ENCODE measurements around the gene FOSB.

FOSB gene

DNA sequence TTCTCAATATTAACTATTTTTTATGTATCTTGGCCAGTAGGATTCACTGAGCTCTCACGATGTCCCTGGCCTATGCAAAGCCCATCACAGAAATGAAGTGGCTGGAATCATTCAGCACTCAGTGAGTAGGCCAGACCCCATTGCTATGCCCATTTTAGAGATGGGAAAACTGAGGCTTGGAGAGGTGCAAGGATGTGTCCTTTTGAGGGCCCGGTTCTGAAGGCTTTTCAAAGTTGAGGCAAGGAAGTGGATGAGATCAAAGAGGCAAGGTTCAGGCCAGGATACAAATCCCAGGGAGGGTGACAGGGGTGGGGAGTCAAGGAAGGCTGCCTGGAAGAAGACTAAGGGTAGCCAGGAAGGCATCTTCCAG is 25.4 kb upstream of the FOSB start:
- DNase-seq (ENCODE audit: low read depth in 4 of 4, low spot score in 1 of 4) = no peak

DNA sequence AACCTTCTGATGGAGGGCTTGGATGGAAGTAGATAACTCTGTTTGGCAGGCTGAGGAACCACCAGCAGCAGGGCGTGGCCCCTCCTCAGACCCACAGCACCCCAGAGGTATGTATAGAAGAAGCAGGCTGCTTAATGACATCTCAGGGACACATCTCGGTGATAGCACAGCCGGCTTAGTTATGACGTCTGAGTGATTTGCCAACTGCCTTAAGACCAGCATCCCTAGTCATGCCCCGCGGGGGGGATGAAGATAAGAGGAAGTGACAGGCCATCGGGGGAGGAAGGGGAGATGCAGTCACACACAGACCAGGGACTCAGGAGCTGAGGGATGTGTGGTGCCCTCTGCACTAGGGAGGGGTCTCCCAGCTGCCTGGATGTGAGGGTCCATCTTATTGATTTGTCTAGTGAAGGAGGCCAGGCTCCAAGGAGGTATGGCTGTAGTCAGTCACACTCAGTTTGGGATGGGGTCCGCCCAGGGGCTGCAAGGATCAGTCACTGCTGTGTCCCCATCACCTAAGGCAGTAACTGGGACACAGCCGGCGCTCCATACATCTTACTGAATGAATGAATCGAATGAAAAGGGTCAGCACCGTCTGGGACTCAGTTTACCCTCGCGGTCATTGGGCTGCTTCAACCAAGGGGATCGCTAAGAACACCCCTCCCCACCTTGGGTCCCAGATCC is 24.9 kb upstream of the FOSB start:
- no peak for DNase-seq (ENCODE audit: low read depth in 4 of 4, low spot score in 1 of 4)

DNA sequence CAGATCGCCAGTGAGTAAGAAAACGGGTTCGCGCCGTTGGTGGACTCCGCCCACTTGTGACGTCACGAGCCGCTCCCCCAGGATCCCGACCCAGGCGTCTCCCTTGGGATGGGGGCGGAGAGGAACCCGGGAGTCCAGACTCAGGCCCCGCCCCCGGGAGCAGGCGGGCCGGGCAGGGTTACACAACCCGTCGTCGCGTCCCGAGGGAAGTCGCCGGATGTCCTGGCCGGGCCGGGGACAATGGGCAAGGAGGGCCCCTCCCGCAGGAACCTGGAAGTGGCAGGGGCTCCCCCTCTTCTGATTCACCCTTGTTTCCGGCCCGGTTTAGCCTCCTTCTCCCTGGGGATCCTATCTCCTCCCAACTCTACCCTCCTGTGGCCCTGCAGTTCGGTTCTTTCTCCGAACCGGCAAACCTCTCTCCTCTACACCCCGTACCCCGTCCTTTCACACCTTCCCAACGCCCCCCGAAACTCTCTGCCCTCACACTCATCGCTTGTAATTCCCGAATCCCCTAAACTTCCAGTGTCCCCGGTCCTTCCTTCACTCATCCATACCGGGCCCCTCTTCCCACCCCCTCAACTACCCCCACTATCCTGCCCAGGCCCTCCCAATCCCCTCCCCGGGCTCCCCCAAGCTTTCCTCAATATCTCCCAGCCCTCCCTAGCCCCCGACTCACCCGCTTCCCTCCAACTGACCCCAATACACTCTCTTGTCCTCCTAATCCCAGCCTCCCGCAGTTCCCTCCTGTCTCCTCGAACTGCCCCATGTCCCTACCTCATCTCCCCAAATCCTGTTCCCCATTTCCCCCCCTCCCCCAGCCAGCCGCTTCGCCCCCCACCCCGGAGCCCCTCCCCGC is 24.1 kb upstream of the FOSB start:
- DNase-seq (ENCODE audit: low read depth in 4 of 4, low spot score in 1 of 4) = peak in 1 of 4 experiments; percentile 57

DNA sequence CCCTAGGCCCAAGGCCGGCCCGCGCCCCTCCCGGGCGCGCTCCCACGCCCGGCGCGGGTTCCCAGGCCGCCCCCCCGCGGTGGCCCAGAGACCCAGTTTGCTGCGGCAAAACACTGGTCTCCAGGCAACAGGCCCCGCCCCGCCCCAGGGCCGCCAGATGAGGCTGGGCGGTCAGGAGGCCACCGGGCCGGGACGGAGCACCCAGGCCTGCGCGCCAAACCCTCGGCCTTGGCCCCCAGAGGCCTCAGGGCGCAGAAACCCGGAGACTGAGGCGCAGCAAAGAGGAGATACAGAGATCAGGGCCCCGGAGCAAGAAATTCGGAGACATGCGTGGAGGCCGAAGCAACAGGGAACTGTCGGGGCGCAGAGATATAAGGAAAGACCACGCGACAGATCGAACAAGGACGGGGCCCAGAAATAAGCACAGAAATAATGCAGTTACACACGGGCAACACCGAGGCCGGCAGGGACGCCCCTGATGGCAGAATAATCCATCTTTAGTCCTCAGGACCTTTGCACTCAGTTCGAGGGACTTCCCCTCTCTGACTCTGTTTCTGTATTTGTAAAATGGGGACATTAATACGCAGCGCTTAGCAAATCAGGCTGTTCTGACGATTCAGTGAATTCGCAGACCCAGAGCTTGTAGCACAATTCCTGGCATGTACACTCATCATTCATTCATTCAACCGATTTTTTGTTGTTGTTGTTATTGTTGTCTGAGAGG is 23.3 kb upstream of the FOSB start:
- DNase-seq (ENCODE audit: low read depth in 4 of 4, low spot score in 1 of 4) = peak in 2 of 4 experiments; percentile 53 to 62

DNA sequence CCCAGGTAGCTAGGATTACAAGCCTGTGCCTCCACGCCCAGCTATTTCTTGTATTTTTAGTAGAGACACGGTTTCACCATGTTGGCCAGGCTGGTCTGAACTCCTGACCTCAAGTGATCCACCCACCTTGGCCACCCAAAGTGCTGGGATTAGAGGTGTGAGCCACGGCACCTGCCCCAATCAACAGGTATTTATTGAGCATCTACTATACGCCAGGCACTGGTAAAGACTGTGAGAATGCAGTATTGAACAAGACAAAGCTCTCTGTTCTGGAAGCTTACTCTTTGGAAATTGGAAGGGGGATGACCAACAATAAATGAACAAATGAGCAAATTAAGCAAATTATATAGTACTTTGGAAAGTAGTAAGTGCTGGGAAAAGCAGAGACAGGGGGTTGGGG is 22.7 kb upstream of the FOSB start:
- DNase-seq (ENCODE audit: low read depth in 4 of 4, low spot score in 1 of 4) = no peak

DNA sequence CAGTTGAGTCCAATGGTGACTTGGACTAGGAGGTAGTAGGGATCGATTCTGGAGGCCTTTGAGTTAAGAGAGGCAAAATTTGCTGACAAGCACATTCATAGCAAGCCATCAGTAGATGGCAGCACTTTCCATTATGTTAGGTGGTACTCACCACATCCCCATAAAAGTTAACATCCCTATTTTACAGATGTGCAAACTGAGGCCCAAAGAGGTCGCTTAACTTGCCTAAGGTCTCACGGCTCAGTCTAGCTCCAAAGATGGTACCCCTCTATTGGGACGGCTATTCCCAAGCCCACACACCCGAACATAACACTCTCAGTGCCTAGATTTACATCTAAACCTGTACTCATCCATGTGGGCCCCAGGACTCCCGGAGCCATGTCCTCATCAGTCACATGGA is 21.5 kb upstream of the FOSB start:
- DNase-seq (ENCODE audit: low read depth in 4 of 4, low spot score in 1 of 4) = no peak

DNA sequence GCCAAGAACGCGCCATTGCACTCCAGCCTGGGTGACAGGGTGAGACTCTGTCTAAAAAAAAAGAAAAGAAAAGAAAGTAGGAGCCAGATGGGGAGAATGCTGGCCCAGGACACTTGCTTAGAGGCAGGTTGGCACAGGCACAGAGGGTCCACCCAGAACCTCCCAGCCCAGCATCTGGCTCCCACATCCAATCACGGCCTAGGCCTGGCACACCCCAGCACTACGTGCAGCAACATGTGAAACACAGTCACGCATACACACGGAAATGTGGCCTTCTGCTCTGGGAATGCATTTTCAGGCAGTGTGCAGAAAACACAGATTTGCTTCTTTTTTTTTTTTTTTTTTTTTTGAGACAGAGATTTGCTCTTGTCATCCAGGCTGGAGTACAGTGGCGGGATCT is 20.9 kb upstream of the FOSB start:
- no peak for DNase-seq (ENCODE audit: low read depth in 4 of 4, low spot score in 1 of 4)

DNA sequence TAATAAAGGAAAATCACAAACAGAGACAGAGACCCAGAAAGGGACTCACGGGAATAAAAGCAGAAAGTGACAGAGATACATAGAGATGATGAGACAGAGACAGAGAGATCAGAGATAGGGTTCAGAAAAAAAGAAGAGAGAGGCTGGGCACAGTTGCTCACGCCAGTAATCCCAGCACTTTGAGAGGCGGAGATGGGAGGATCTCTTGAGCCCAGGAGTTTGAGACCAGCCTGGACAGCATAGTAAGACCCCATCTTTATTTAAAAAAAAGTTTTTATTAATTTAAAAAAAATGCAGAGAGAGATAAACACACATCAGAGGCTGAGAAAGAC is 19.4 kb upstream of the FOSB start:
- no peak for DNase-seq (ENCODE audit: low read depth in 4 of 4, low spot score in 1 of 4)

DNA sequence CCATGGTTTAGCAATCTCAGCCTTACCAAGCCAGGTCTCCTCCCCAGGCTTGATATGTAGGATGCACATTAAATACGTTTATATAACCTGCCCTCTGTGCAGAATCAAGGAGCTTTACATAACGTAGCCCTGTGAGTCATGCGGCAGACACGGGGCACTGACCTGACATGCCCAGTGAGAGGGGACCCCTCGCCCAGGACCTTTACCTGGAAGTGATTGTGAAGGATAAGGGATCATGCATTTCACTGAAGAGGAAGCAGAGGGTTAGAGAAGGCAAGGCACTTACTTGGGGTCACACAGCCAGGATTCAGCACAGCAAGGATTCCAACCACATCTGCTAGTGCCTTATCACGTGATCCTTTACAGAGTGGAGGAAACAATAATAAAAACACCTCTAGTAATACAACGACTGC is 18.9 kb upstream of the FOSB start:
- DNase-seq (ENCODE audit: low read depth in 4 of 4, low spot score in 1 of 4) = no peak

DNA sequence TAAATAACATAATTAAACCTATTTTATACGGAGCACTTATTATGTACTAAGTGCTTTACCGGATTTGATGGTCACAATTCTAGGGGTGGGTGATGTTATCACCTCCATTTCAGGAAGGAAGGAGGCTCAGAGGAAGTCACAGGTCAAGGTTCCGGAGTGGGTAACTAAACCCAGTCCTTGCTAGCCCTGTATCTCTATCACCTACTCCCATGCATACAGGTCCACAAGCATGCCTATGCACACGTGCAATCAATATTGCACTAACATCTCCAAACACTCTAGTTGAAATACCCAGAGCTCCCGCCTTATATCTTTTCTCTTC is 17.8 kb upstream of the FOSB start:
- DNase-seq (ENCODE audit: low read depth in 4 of 4, low spot score in 1 of 4) = no peak

DNA sequence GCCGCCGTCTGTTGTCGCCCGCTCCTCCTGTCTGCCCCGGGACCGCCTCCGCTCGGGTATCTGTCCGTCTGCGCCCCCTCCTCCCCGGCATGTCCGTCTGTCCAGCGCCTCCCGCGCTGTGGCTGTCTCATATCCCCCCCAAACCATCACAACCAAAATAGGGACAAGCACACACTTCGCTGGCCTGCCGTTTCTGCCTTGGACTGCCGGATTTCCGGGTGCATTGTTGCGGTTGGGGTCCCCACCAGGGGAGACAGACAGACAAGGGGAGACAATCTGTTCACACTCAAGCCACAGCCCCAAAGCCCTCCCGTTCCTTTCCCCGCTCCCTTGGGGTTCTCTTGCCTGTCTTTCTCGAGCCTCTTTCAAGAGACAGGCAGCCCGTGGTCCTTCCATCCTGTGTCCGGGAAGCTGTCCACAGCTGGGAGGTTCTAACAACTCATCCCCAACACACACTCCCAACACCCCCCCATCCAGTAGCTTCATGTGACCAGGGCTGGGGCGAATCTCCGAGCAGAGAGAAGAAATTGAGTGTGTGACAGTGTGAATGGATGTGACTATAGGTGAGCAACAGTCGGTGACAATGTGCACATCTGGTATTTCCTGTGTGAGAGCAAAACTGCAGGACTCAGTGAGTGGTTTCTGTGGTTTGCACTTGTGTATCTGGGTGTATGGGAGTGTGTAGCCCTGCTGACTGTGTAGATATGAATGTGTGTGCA is 16.5 kb upstream of the FOSB start:
- DNase-seq (ENCODE audit: low read depth in 4 of 4, low spot score in 1 of 4) = no peak

DNA sequence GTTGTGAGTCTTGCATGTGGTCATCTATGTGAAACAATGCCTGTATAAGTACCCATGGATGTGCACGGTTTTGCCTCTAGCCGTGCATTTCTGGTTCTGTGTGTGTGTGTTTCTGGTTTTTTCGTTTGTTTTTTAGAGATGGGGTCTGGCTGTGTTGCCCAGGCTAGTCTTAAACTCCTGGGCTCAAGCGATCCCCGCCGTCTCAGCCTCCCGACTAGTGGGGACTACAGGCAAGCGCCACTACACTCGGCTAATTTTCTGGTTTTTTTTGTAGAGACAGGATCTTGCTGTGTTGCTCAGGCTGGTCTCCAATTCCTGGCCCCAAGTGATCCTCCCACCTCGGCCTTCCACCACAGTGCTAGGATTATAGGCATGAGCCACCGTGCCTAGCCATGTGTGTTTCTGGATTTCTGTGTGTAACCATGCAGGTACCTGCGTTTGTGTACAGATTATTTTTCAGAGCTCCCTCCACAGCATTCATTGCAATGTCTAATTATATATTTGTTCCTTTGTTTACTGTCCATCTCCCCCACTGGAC is 15.9 kb upstream of the FOSB start:
- no peak for DNase-seq (ENCODE audit: low read depth in 4 of 4, low spot score in 1 of 4)

DNA sequence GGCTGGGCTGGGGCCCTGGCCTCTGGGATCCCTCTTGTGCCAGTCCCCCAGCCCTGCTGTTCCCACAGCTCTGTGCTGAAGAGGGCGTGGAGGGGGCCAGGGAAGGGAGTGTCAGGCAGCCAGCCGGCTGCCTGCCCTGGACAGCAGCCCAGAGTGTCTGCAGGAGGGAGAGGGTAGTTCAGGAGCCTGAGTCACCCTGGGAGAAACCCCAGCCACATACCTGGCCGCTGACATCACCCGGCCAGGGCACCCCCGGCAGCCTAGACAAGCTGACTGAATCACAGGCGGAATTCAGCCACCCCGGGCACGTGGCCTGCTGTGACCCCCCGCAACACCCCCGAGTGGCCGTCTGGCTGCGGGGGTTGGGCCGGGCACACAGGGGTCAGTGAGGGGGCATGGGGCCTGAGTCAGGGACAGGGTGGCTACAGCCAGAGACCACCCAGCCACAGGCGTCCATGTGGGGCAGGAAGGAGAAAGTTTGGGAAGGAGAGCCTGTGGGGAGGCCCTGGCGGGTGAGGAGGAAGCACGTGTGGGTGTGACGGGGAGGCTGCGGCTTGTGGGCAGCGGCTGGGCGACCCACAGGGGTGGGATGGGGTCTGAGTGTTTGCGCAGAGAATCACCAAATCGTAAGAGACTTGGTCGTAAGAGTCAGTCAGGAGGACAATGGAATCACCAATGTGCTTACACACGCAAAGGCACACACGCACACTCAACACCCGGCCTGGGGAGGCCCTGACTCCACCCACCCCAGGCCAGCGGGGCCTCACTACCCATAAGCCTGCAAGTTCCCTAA is 11.9 kb upstream of the FOSB start:
- no peak for DNase-seq (ENCODE audit: low read depth in 4 of 4, low spot score in 1 of 4)

DNA sequence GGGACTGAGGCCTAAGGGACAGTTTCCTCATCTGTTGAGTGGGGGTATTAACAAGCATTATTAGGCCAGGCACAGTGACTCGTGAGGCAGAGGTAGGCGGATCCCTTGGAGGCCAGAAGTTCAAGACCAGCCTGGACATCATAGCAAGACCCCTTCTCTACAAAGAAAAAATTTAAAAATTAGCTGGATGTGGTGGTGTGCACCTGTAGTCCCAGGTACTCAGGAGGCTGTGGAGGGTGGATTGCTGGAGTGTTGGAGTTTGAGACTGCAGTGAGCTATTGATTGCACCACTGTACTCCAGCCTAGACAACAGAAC is 11.3 kb upstream of the FOSB start:
- DNase-seq (ENCODE audit: low read depth in 4 of 4, low spot score in 1 of 4) = no peak

DNA sequence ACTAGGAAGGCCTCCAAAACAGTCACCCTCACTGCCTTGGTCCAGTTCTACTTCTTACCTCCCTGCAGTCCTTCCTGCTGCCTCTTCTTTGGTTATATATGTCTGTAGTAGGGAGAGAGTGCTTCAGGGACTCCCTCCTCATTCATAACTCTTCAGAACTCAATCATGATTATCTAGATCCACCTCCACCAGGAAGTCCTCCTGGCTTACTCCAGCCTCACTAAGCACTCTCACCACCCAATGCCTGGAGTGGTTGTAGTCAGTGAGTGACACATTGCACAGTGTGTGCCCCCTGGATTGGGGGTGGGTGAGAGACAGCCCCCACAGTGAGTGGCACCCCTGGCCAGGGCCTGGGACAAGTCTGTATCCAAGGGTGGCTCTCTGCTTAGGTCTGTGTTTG is 10.0 kb upstream of the FOSB start:
- DNase-seq (ENCODE audit: low read depth in 4 of 4, low spot score in 1 of 4) = no peak

DNA sequence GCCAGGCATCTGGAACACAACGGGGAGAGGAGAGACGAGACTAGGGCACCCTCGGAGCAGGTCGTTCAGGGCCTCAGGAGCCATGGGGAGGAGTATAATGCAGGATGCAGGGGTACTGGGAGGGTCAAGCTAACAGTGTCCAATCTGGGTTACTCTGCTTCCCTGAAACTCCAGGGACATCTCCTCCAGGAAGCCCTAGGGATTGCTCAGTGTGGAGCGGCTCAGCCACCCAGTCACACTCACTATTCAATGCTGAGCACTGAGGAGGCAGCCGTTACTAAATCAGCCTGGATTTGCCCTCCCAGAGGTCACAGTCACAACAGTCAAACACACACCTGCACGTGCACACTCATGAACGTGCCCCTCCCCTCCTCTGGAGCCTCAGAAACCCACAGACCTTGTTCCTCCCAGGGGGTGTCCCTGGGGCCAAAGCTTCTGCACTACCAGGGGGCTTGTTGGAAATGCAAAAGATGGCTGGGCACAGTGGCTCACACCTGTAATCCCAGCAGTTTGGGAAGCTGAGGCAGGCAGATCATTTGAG is 6.9 kb upstream of the FOSB start:
- DNase-seq (ENCODE audit: low read depth in 4 of 4, low spot score in 1 of 4) = no peak

DNA sequence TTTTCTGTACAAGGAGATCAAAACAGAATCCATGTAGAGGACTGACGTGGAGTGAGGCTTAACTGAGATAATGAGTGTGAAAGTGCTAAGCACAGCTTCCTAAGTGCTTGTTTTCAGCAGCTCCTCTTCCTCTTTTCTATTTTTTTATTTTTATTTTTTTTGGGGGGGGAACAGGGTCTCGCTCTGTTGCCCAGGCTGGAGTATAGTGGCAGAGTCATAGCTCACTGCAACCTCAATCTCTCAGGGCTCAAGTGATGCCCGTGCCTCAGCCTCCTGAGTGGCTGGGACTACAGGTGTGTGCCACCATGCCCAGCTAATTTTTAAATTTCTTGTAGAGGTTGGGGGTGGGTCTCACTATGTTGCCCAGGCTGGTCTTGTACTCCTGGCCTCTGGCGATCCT is 5.6 kb upstream of the FOSB start:
- DNase-seq (ENCODE audit: low read depth in 4 of 4, low spot score in 1 of 4) = no peak

DNA sequence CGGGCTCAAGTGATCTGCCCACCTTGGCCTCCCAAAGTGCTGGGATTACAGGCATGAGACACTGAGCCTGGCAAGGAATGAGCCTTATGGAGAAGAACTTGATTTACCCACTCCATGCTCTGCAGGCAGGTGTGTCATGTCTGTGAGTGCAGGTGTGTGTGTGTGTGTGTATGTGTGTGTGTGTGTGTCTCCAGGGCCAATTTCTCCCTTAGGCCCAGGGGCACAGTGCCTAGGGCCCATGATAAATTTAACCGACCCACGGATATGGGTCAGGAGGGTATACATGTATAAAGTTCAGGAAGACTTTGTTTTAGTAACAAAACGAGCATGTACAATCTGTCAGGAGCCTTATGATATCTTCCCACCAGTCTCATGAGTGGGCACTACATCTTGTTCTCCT is 4.6 kb upstream of the FOSB start:
- no peak for DNase-seq (ENCODE audit: low read depth in 4 of 4, low spot score in 1 of 4)

DNA sequence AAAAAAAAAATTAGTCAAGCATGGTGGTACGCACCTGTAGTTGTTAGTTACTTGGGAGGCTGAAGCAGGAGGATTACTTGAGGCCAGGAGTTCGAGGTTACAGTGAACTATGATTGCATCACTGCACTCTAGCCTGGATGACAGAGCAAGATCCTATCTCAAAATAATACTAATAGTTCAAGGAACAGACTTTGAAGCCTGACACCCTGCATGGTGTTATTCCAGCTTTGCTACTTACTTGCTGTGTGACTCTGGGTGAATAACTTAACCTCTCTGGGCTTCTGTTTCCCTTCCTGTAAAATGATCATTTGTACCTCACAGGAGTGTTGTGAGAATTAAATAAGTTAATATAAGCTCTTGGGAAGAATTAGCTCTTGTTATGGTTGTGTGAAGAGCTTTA is 3.5 kb upstream of the FOSB start:
- no peak for DNase-seq (ENCODE audit: low read depth in 4 of 4, low spot score in 1 of 4)

DNA sequence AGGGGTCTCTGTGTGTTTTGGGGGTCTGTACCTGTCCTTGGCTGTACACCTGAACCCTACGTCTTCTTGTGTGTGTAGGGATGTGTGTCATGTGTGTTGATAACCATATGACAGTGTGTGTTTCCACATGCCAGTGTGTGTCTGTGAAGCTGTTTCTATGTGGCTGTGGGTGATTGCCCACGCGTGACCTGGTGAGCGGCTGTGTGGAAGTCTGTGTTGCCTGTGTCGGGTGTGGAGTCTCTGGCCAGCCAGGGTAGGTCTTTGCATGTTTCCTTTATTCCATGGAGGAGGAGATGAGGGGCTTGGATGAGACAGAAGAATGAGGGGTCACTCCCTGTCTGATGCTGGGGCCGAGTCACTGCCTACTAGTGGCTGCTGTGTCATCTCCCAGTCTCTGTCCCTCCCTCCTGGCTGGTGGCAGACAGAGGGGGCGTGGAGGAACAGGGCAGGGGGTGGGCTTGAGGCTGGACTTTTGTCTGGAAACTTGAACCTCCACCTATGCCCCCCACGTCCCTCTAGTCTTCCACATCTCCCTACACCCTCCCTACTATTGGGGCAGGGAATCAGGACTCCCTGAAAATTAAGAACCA is 2.8 kb upstream of the FOSB start:
- no peak for DNase-seq (ENCODE audit: low read depth in 4 of 4, low spot score in 1 of 4)
